Right atrium auricular region (tissue), 2 donors: ENCODE results near the gene CDC42EP5. TPM values are rescaled to one million over a fixed set of nuclear protein-coding genes. Genes with fewer than 3 reads are reported as not detected.

ENCODE experiments used
- DNase-seq: peaks from one replicate; pipeline ENCODE4 v3.0.0-alpha.2; 2019; ENCODE audit warnings: low spot score
- H3K27ac ChIP-seq, 2 donors: fragments of 200-600 bp; sonication (generic); 1 replicate in 1 of 2; 2 replicates in 1 of 2; pipeline ENCODE4 v1.5.1; 2016 to 2019
- H3K27me3 ChIP-seq, 2 donors: fragments of 200-600 bp; sonication (generic); one replicate each; pipeline versions ENCODE4 v1.5.1 to v1.6.0; 2017 to 2019
- H3K36me3 ChIP-seq: fragments of 200-600 bp; sonication (generic); one replicate; pipeline ENCODE4 v1.5.1; 2016
- H3K4me1 ChIP-seq, 2 donors: fragments of 200-600 bp; sonication (generic); one replicate each; pipeline versions ENCODE4 v1.5.1 to v1.6.0; 2017 to 2019
- H3K4me3 ChIP-seq, 2 donors: fragments of 200-600 bp; sonication (generic); 1 replicate in 1 of 2; 2 replicates in 1 of 2; pipeline ENCODE4 v1.5.1; 2017 to 2019; ENCODE audit warnings: mild to moderate bottlenecking in 1 of 2, moderate library complexity in 1 of 2
- H3K9me3 ChIP-seq, 2 donors: fragments of 200-600 bp; sonication (generic); one replicate each; pipeline ENCODE4 v1.5.1; 2019
- total RNA-seq, 2 donors: library from RNA; depleted of rRNA; stranded (reverse); fragments of >200 nt; gene quantifications; one replicate each; pipeline ENCODE4 v1.1.0, GENCODE V29; 2016
- TF ChIP-seq, protein P1 (sequence below), 2 donors: fragments of 200-600 bp; sonication (generic); IDR thresholded peaks; one replicate each; pipeline ENCODE4 v1.5.1; 2019; ENCODE audit warnings: antibody characterized with exemption in 2 of 2

CDC42EP5 gene
- total RNA-seq, 2 donors from 2014 or later = 11.4 to 15.2 TPM

DNA sequence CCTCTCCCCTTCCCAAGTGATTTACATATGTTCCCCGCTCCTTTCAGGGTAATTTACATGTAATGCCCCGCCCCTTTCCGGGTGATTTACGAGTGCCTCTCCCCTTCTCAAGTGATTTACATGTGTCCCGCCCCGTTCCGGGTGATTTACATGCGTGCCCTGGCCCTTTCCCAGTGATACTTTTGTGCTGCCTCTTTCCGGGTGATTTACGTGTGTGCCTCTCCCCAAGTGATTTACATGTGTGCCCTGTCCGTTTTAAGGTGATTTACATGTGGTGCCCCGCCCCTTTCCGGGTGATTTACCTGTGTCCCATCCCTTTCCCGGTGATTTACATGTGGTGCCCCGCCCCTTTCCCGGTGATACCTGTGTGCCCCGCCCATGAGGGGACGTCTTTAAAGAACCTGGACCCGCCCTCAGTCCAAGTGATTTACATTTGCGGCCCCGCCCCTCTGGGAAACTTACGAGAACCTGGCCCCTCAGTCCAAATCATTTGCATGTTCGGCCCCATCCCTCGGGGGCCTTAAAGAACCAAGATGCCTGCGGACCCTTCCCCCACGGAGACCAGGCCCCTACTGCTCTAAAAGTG, 9.0 kb downstream of the CDC42EP5 start:
- H3K36me3 ChIP-seq = peaks cover 29% of the 10 kb centered on the region

GRCh38 chr19:54463531-54464043, 9.5 kb downstream of the CDC42EP5 start, which contains the start of gene LENG9:
LENG9 (minus strand) TSS chr19:54463778; CDS start chr19:54463526, 252 bp downstream.
- Histone ChIP-seq H3K4me1 (peaks cover 0 to 36% of the 10 kb centered on the region in 2 donors), H3K36me3 (peaks cover 34% of the 10 kb centered on the region), H3K4me3 (peak within 1 kb of the TSS; percentile 53 to 72), H3K27me3 (no peaks in the 10 kb centered on the region), H3K9me3 (no peaks in the 10 kb centered on the region), H3K27ac (peak within 1 kb of the TSS; percentile 96 to 97)
- DNase-seq = peak; percentile 100
- TF ChIP-seq, protein P1, sequence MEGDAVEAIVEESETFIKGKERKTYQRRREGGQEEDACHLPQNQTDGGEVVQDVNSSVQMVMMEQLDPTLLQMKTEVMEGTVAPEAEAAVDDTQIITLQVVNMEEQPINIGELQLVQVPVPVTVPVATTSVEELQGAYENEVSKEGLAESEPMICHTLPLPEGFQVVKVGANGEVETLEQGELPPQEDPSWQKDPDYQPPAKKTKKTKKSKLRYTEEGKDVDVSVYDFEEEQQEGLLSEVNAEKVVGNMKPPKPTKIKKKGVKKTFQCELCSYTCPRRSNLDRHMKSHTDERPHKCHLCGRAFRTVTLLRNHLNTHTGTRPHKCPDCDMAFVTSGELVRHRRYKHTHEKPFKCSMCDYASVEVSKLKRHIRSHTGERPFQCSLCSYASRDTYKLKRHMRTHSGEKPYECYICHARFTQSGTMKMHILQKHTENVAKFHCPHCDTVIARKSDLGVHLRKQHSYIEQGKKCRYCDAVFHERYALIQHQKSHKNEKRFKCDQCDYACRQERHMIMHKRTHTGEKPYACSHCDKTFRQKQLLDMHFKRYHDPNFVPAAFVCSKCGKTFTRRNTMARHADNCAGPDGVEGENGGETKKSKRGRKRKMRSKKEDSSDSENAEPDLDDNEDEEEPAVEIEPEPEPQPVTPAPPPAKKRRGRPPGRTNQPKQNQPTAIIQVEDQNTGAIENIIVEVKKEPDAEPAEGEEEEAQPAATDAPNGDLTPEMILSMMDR (IDR thresholded peaks at IDR 0.05) = no peak

More for the DNA sequence above, 9.0 kb downstream of the CDC42EP5 start:
- peak overlapping the region; percentile 53 to 72 for H3K4me3 ChIP-seq
- H3K9me3 ChIP-seq = no peaks in the 10 kb centered on the region
- H3K27me3 ChIP-seq = no peaks in the 10 kb centered on the region
- peaks cover 0 to 36% of the 10 kb centered on the region in 2 donors for H3K4me1 ChIP-seq
- peak; percentile 89 for DNase-seq
- H3K27ac ChIP-seq = peak overlapping the region; percentile 96 to 97
- TF ChIP-seq, protein P1 (IDR thresholded peaks at IDR 0.05) = no peak

GRCh38 chr19:54462655-54463530, 10.2 kb downstream of the CDC42EP5 start:
- H3K4me1 ChIP-seq = peaks cover 0 to 36% of the 10 kb centered on the region in 2 donors
- DNase-seq = no peak
- H3K27me3 ChIP-seq = no peaks in the 10 kb centered on the region
- peak overlapping the region; percentile 96 to 97 for H3K27ac ChIP-seq
- peaks cover 41% of the 10 kb centered on the region for H3K36me3 ChIP-seq
- no peaks in the 10 kb centered on the region for H3K9me3 ChIP-seq
- TF ChIP-seq, protein P1 (IDR thresholded peaks at IDR 0.05) = peak in 1 of 2 donors; percentile 44
- peak overlapping the region; percentile 53 to 72 for H3K4me3 ChIP-seq

- peak overlapping the region; percentile 53 to 72 for H3K4me3 ChIP-seq
- no peak for DNase-seq
Measured at GRCh38 chr19:54462047-54462654, 10.9 kb downstream of the CDC42EP5 start.

DNA sequence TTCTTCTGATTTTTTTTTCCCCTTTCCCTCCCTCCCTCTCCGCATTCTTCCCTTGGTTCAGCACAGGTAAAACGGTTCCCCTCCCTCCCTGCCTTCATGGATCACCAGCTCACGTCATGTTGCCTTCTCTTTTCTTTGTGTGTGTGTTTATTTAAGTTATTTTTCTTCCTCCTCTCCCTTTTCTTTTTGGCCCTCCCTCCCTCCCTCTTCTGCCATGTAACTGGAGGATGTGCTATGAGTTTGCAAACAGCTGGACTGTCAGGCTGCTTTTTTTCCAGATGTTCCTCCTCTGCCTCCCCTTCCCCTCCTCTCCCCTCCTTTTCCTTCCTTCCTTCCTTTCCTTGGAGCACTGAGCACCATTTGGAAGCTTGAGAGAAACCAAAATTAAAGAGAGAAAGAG, 11.5 kb downstream of the CDC42EP5 start:
- DNase-seq = no peak
- TF ChIP-seq, protein P1 (IDR thresholded peaks at IDR 0.05) = no peak
- Histone ChIP-seq H3K4me3 (no peak overlapping the region), H3K27me3 (no peaks in the 10 kb centered on the region), H3K36me3 (peaks cover 54% of the 10 kb centered on the region), H3K4me1 (peaks cover 0 to 36% of the 10 kb centered on the region in 2 donors), H3K27ac (peak overlapping the region in 1 of 2 donors; percentile 96), H3K9me3 (no peaks in the 10 kb centered on the region)

More at GRCh38 chr19:54462047-54462654, 10.9 kb downstream of the CDC42EP5 start:
- no peaks in the 10 kb centered on the region for H3K9me3 ChIP-seq
- TF ChIP-seq, protein P1 (IDR thresholded peaks at IDR 0.05) = no peak
- H3K27ac ChIP-seq = peak overlapping the region; percentile 96 to 97
- H3K4me1 ChIP-seq = peaks cover 0 to 36% of the 10 kb centered on the region in 2 donors
- peaks cover 49% of the 10 kb centered on the region for H3K36me3 ChIP-seq
- no peaks in the 10 kb centered on the region for H3K27me3 ChIP-seq
